CD4-positive, CD25-positive, alpha-beta regulatory T cell (primary cell): ENCODE measurements around the gene ZNF516. TPM values are rescaled to one million over a fixed set of nuclear protein-coding genes. Genes with fewer than 3 reads are reported as not detected.

Source experiments
- ATAC-seq, 2 donors: fragments of 150-1000 bp; cut with Tn5 transposase; one replicate each; pipeline ENCODE4 v1.10.0; 2021; ENCODE audit warnings: low read depth in 2 of 2, moderate number of reproducible peaks in 2 of 2, moderate library complexity in 1 of 2
- DNase-seq, 3 donors: peaks; one replicate each; pipeline versions ENCODE4 v3.0.0 to v3.0.0-alpha.2; 2012 to 2022; ENCODE audit warnings: mixed read lengths in 1 of 3
- H3K27ac ChIP-seq: one replicate; pipeline ENCODE4 v1.7.0; 2013; ENCODE audit warnings: mild to moderate bottlenecking, low read length; ENCODE audit not compliant: insufficient read depth, poor library complexity, severe bottlenecking
- H3K27me3 ChIP-seq: one replicate; pipeline ENCODE4 v1.7.0; 2013; ENCODE audit warnings: low read length; ENCODE audit not compliant: control insufficient read depth, insufficient read depth
- H3K36me3 ChIP-seq: one replicate; pipeline ENCODE4 v1.7.0; 2013; ENCODE audit warnings: mild to moderate bottlenecking, low read length, moderate library complexity; ENCODE audit not compliant: control insufficient read depth, insufficient read depth
- H3K4me1 ChIP-seq: 2 replicates; pipeline ENCODE4 v1.7.0; 2013; ENCODE audit warnings: mild to moderate bottlenecking, low read length; ENCODE audit not compliant: insufficient read depth, control insufficient read depth, poor library complexity, severe bottlenecking
- H3K4me3 ChIP-seq: one replicate; pipeline ENCODE4 v1.7.0; 2013; ENCODE audit warnings: low read depth, mild to moderate bottlenecking, low read length, moderate library complexity
- H3K9me3 ChIP-seq, 2 experiments: 1 replicate in 1 of 2; 2 replicates in 1 of 2; pipeline ENCODE4 v1.7.0; 2013; ENCODE audit warnings: low read length in 2 of 2, mild to moderate bottlenecking in 1 of 2, moderate library complexity in 1 of 2; ENCODE audit not compliant: control insufficient read depth in 2 of 2
- H3K27ac Mint-ChIP-seq, 3 donors: one replicate each; pipeline ENCODE4 v1.8.0; 2020 to 2022; ENCODE audit warnings: mild to moderate bottlenecking in 3 of 3, mixed read lengths in 3 of 3, moderate library complexity in 2 of 3
- H3K27me3 Mint-ChIP-seq: one replicate; pipeline ENCODE4 v1.8.0; 2022; ENCODE audit warnings: mild to moderate bottlenecking, mixed read lengths
- H3K36me3 Mint-ChIP-seq: one replicate; pipeline ENCODE4 v1.8.0; 2020; ENCODE audit warnings: mixed read lengths
- H3K4me1 Mint-ChIP-seq, 4 donors: one replicate each; pipeline ENCODE4 v1.8.0; 2020 to 2022; ENCODE audit warnings: mixed read lengths in 4 of 4, mild to moderate bottlenecking in 1 of 4
- H3K4me3 Mint-ChIP-seq, 4 donors: one replicate each; pipeline ENCODE4 v1.8.0; 2020 to 2022; ENCODE audit warnings: mild to moderate bottlenecking in 4 of 4, mixed read lengths in 4 of 4, moderate library complexity in 3 of 4
- H3K9me3 Mint-ChIP-seq, 7 donors: one replicate each; pipeline ENCODE4 v1.8.0; 2020 to 2022; ENCODE audit warnings: mixed read lengths in 7 of 7, mild to moderate bottlenecking in 3 of 7, moderate library complexity in 2 of 7
- polyA plus RNA-seq, 4 donors: library from polyadenylated mRNA; unstranded; fragments of 300-500 nt; fragmentation: Illumina TruSeq; gene quantifications; one replicate each; pipeline ENCODE4 v1.2.3, GENCODE V29; 2021
- total RNA-seq: library from RNA; stranded (reverse); gene quantifications from one replicate; pipeline ENCODE4 v1.2.3, GENCODE V29; 2022

ZNF516 gene
- total and polyA plus RNA-seq, 5 donors from 2014 or later: 0.26 to 9.9 (median 0.57) TPM; not detected in 1

GRCh38 chr18:76388261-76388660 is 106.8 kb downstream of the ZNF516 start:
- Mint-ChIP-seq H3K27me3 (peaks cover 4% of the 10 kb centered on the region), H3K27ac (peak overlapping the region in 1 of 3 donors; percentile 23), H3K9me3 (no peaks in the 10 kb centered on the region), H3K4me1 (peaks cover 0 to 17% (median 6%) of the 10 kb centered on the region in 4 donors), H3K4me3 (no peak overlapping the region), H3K36me3 (no peaks in the 10 kb centered on the region)
- no peak for DNase-seq
- Histone ChIP-seq H3K4me3 (no peak overlapping the region), H3K36me3 (no peaks in the 10 kb centered on the region), H3K27me3 (no peaks in the 10 kb centered on the region), H3K27ac (no peak overlapping the region), H3K4me1 (no peaks in the 10 kb centered on the region), H3K9me3 (no peaks in the 10 kb centered on the region)
- ATAC-seq: no peak

- peak overlapping the region in 1 of 4 donors; percentile 3 for H3K4me3 Mint-ChIP-seq
- peak overlapping the region in 1 of 3 donors; percentile 32 for H3K27ac Mint-ChIP-seq
- H3K4me1 Mint-ChIP-seq: peaks cover 0 to 17% (median 6%) of the 10 kb centered on the region in 4 donors
- Histone ChIP-seq H3K4me3 (no peak overlapping the region), H3K4me1 (no peaks in the 10 kb centered on the region), H3K36me3 (no peaks in the 10 kb centered on the region), H3K27ac (no peak overlapping the region), H3K27me3 (no peaks in the 10 kb centered on the region), H3K9me3 (no peaks in the 10 kb centered on the region)
- ATAC-seq: no peak
- no peaks in the 10 kb centered on the region for H3K36me3 Mint-ChIP-seq
- peaks cover 4% of the 10 kb centered on the region for H3K27me3 Mint-ChIP-seq
- no peaks in the 10 kb centered on the region for H3K9me3 Mint-ChIP-seq
- DNase-seq: no peak
Observed at GRCh38 chr18:76387608-76388007, 107.4 kb downstream of the ZNF516 start.

GRCh38 chr18:76386886-76387285 is 108.2 kb downstream of the ZNF516 start:
- H3K27ac ChIP-seq: no peak overlapping the region
- H3K9me3 ChIP-seq: no peaks in the 10 kb centered on the region
- no peak overlapping the region for H3K4me3 ChIP-seq
- H3K27me3 Mint-ChIP-seq: no peaks in the 10 kb centered on the region
- no peaks in the 10 kb centered on the region for H3K27me3 ChIP-seq
- no peaks in the 10 kb centered on the region for H3K9me3 Mint-ChIP-seq
- H3K36me3 ChIP-seq: no peaks in the 10 kb centered on the region
- no peak for ATAC-seq
- peaks cover 0 to 17% (median 6%) of the 10 kb centered on the region in 4 donors for H3K4me1 Mint-ChIP-seq
- H3K4me1 ChIP-seq: no peaks in the 10 kb centered on the region
- no peaks in the 10 kb centered on the region for H3K36me3 Mint-ChIP-seq
- DNase-seq: no peak
- peak overlapping the region in 1 of 4 donors; percentile 13 for H3K4me3 Mint-ChIP-seq
- no peak overlapping the region for H3K27ac Mint-ChIP-seq

GRCh38 chr18:76386071-76386470 is 109.0 kb downstream of the ZNF516 start:
- Histone ChIP-seq H3K27me3 (no peaks in the 10 kb centered on the region), H3K27ac (no peak overlapping the region), H3K4me3 (no peak overlapping the region), H3K9me3 (no peaks in the 10 kb centered on the region), H3K4me1 (no peaks in the 10 kb centered on the region), H3K36me3 (no peaks in the 10 kb centered on the region)
- H3K4me1 Mint-ChIP-seq: peaks cover 0 to 17% (median 6%) of the 10 kb centered on the region in 4 donors
- no peaks in the 10 kb centered on the region for H3K36me3 Mint-ChIP-seq
- ATAC-seq: no peak
- no peaks in the 10 kb centered on the region for H3K9me3 Mint-ChIP-seq
- no peaks in the 10 kb centered on the region for H3K27me3 Mint-ChIP-seq
- H3K4me3 Mint-ChIP-seq: peak overlapping the region in 1 of 4 donors; percentile 43
- no peak for DNase-seq
- H3K27ac Mint-ChIP-seq: no peak overlapping the region

GRCh38 chr18:76385681-76385975 is 109.4 kb downstream of the ZNF516 start:
- Histone ChIP-seq H3K27ac (no peak overlapping the region), H3K4me3 (no peak overlapping the region), H3K27me3 (no peaks in the 10 kb centered on the region), H3K36me3 (no peaks in the 10 kb centered on the region), H3K4me1 (no peaks in the 10 kb centered on the region), H3K9me3 (no peaks in the 10 kb centered on the region)
- Mint-ChIP-seq H3K36me3 (no peaks in the 10 kb centered on the region), H3K27ac (no peak overlapping the region), H3K4me1 (peaks cover 0 to 17% (median 5%) of the 10 kb centered on the region in 4 donors), H3K4me3 (no peak overlapping the region), H3K27me3 (no peaks in the 10 kb centered on the region), H3K9me3 (no peaks in the 10 kb centered on the region)
- DNase-seq (no peak), ATAC-seq (no peak)

GRCh38 chr18:76384861-76385680 is 110.0 kb downstream of the ZNF516 start:
- no peaks in the 10 kb centered on the region for H3K9me3 Mint-ChIP-seq
- H3K4me3 Mint-ChIP-seq: no peak overlapping the region
- Histone ChIP-seq H3K4me3 (no peak overlapping the region), H3K4me1 (no peaks in the 10 kb centered on the region), H3K27me3 (no peaks in the 10 kb centered on the region), H3K9me3 (no peaks in the 10 kb centered on the region), H3K36me3 (no peaks in the 10 kb centered on the region), H3K27ac (no peak overlapping the region)
- no peaks in the 10 kb centered on the region for H3K36me3 Mint-ChIP-seq
- DNase-seq (no peak), ATAC-seq (no peak)
- no peaks in the 10 kb centered on the region for H3K27me3 Mint-ChIP-seq
- H3K27ac Mint-ChIP-seq: no peak overlapping the region
- H3K4me1 Mint-ChIP-seq: peaks cover 0 to 17% (median 5%) of the 10 kb centered on the region in 4 donors

- Histone ChIP-seq H3K27ac (no peak overlapping the region), H3K4me1 (no peaks in the 10 kb centered on the region), H3K36me3 (no peaks in the 10 kb centered on the region), H3K4me3 (no peak overlapping the region), H3K27me3 (no peaks in the 10 kb centered on the region), H3K9me3 (no peaks in the 10 kb centered on the region)
- H3K4me1 Mint-ChIP-seq: peaks cover 0 to 16% (median 5%) of the 10 kb centered on the region in 4 donors
- no peaks in the 10 kb centered on the region for H3K9me3 Mint-ChIP-seq
- H3K36me3 Mint-ChIP-seq: no peaks in the 10 kb centered on the region
- H3K4me3 Mint-ChIP-seq: no peak overlapping the region
- no peak overlapping the region for H3K27ac Mint-ChIP-seq
- H3K27me3 Mint-ChIP-seq: no peaks in the 10 kb centered on the region
- no peak for ATAC-seq
- no peak for DNase-seq
Observed at GRCh38 chr18:76384114-76384790, 110.8 kb downstream of the ZNF516 start.
